Immature natural killer cell (primary cell): ENCODE data around the gene SLC12A4. TPM values are rescaled to one million over a fixed set of nuclear protein-coding genes. Genes with fewer than 3 reads are reported as not detected.

Source experiments
- polyA plus RNA-seq, 3 donors: library from polyadenylated mRNA; unstranded; fragments of 300-500 nt; fragmentation: Illumina TruSeq; gene quantifications; one replicate each; pipeline ENCODE4 v1.2.3, GENCODE V29; 2021

Gene SLC12A4
- polyA plus RNA-seq, 3 donors from 2014 or later: 5.1 to 10.5 (median 6.6) TPM

Other genes with a start within 250 kb of the SLC12A4 start
- gene GFOD2, start 249.3 kb downstream of the SLC12A4 start, polyA plus RNA-seq: 1 to 10 TPM; 6.2 to 9.7 (median 7.4) TPM
- 10 to 100 TPM in 1 of 3 donors, 1 to 10 TPM in 2; 2.6 to 12.4 (median 7.9) TPM for gene RANBP10, start 162.1 kb downstream of the SLC12A4 start, polyA plus RNA-seq
- not detected for gene TSNAXIP1, start 161.7 kb downstream of the SLC12A4 start, polyA plus RNA-seq
- 100 to 1,000 TPM; 102 to 129 (median 117) TPM for gene THAP11, start 126.3 kb downstream of the SLC12A4 start, polyA plus RNA-seq
- 100 to 1,000 TPM; 115 to 157 (median 130) TPM for gene NUTF2, start 121.7 kb downstream of the SLC12A4 start, polyA plus RNA-seq
- 10 to 100 TPM in 2 of 3 donors, 1 to 10 TPM in 1; 9.3 to 15.0 (median 12.4) TPM for gene CENPT, start 120.9 kb downstream of the SLC12A4 start, polyA plus RNA-seq
- gene EDC4, start 95.6 kb downstream of the SLC12A4 start, polyA plus RNA-seq: 10 to 100 TPM; 14.2 to 26.0 (median 23.8) TPM
- gene NRN1L, start 83.8 kb downstream of the SLC12A4 start, polyA plus RNA-seq: under 1 TPM in 1 of 3 donors, not detected in 2; 0.91 TPM
- 10 to 100 TPM; 16.4 to 40.6 (median 21.7) TPM for gene PSKH1, start 75.4 kb downstream of the SLC12A4 start, polyA plus RNA-seq
- 1 to 10 TPM in 2 of 3 donors, under 1 TPM in 1; 0.59 to 2.9 (median 2.0) TPM for gene CTRL, start 36.8 kb downstream of the SLC12A4 start, polyA plus RNA-seq
- 1,000 to 10,000 TPM in 2 of 3 donors, 100 to 1,000 TPM in 1; 893 to 1,468 (median 1,114) TPM for gene PSMB10, start 31.8 kb downstream of the SLC12A4 start, polyA plus RNA-seq
- gene LCAT, start 24.5 kb downstream of the SLC12A4 start, polyA plus RNA-seq: 1 to 10 TPM in 1 of 3 donors, under 1 TPM in 1, not detected in 1; 0.14 to 1.3 TPM
- gene DPEP3, start 11.9 kb upstream of the SLC12A4 start, polyA plus RNA-seq: under 1 TPM in 1 of 3 donors, not detected in 2; 0.11 TPM
- gene DPEP2, start 30.8 kb upstream of the SLC12A4 start, polyA plus RNA-seq: 10 to 100 TPM; 45.5 to 62.6 (median 59.4) TPM
- not detected for gene DPEP2NB, start 47.3 kb upstream of the SLC12A4 start, polyA plus RNA-seq
- gene DDX28, start 54.6 kb upstream of the SLC12A4 start, polyA plus RNA-seq: 10 to 100 TPM; 45.3 to 59.4 (median 55.0) TPM
- 10 to 100 TPM in 2 of 3 donors, 1 to 10 TPM in 1; 9.3 to 23.7 (median 16.8) TPM for gene DUS2, start 54.6 kb upstream of the SLC12A4 start, polyA plus RNA-seq
- gene NFATC3, start 116.7 kb upstream of the SLC12A4 start, polyA plus RNA-seq: 100 to 1,000 TPM in 2 of 3 donors, 10 to 100 TPM in 1; 66.5 to 160 (median 119) TPM